Retinal pigment epithelial cell (primary cell): ENCODE data around the gene P2RY6.

ENCODE experiments used
- DNase-seq: peaks from one replicate; pipeline ENCODE4 v3.0.0-alpha.2; 2010; ENCODE audit warnings: low read depth
- H3K4me3 ChIP-seq: 2 replicates; pipeline ENCODE4 v1.5.1; 2011; ENCODE audit warnings: mild to moderate bottlenecking, low read length, control low read depth, moderate library complexity
- CTCF ChIP-seq: conservative IDR thresholded peaks from 2 replicates; pipeline ENCODE4 v1.5.1; 2011; ENCODE audit warnings: low read depth, low read length, control low read depth, inconsistent platforms

The P2RY6 gene

DNA sequence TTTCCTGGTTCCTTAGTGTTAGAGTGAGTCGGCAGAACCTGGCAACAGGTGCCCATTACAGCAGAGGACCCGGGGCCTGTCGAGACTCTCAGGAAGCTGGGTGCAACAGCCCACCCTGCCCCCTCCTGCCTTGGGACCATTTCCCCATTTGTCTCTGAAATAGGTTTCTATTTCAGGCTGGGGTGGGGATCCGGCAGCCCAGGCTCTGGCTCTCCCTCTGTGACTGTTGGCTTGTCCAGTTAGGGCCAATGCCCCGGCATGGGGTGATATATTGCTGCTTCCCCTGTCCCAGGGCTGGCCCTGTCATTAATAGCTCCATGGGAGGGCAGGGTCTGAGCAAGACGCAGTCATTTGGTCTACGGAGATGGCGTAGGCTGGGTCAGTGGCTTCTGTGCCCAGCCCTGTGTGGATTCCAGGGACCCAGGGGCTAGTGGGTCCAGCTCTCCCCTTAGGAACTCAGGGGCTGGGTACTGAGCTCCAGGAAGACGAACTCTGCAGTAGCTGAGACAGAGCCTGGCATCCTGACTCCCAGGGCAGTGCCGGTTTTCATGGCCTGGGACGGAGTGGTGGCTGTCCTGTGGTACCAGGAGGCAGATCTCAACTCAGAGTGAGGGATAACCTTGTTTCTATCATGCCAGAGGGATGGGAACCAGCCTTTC is 2.7 kb downstream of the P2RY6 start:
- no peak for DNase-seq
- H3K4me3 ChIP-seq, result no peak overlapping the region
- no peak for TF ChIP-seq CTCF

GRCh38 chr11:73275381-73275750 is 3.2 kb downstream of the P2RY6 start:
- no peak for TF ChIP-seq CTCF
- no peak for DNase-seq
- no peak overlapping the region for H3K4me3 ChIP-seq

DNA sequence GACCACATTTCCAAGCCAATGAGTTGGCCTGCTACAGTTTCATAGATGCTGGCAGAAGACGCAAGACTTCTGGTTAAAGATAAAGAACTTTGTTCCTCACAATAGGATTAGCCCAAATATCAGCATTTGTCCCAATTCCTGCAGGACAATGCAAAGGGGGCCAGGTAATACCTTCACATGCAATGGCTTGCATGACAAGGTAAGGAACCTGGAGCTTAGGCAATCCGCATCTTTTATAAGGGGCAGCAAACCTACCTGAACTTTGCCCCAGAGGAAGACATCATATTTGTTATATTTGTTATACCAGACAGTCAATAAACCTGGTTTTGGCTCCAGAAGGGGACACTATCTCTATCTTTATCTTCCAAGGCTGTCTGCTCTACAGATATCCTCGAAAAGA is 5.3 kb downstream of the P2RY6 start:
- no peak for DNase-seq
- no peak overlapping the region for H3K4me3 ChIP-seq
- no peak for TF ChIP-seq CTCF

DNA sequence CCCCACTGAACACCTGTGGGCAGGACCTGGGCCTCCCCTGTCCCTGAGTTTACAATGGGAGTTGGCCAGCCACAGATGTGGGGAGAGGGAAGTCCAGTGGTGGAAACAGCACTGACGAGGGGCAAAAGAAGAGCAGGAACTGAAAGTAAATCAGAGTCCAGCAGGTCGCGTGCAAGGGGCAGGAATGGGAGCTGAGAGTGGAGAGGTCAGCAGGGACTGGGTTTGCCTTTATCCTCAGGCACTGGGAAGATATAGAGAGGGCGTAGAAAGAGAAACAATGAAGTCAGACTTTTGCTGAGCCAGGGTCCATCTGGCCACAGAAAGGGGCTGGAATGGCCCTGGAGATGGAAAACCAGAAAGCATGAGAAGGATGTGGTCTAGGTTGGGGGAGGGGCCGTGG is 8.5 kb downstream of the P2RY6 start:
- no peak for TF ChIP-seq CTCF
- DNase-seq, result no peak
- no peak overlapping the region for H3K4me3 ChIP-seq

DNA sequence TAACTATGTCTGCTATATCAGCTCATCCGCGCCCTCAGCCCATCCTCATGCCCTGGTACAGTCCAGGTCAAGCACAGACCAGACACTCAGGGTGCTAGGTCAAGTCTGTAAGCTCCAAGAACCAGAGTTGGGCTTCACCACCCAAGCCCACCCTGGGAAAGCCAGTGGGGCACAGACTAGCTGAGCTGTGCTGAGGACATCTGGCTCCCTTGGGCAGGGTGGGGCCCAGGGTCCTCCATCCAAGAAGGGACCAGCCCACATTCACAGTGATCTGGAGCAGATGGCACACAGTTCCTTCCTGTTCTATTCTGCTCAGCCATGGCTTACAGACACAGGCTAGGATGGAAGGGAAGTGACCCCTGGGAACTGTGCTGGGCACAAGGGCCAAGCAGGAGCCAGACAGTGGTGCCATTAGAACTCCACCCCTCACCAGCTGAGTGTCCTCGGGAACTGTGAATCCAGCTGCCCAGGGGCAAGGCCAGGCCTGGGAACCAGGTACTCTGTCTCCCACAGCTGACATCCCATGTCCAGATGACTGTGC is 9.1 kb downstream of the P2RY6 start:
- H3K4me3 ChIP-seq, result no peak overlapping the region
- DNase-seq, result no peak
- no peak for TF ChIP-seq CTCF

DNA sequence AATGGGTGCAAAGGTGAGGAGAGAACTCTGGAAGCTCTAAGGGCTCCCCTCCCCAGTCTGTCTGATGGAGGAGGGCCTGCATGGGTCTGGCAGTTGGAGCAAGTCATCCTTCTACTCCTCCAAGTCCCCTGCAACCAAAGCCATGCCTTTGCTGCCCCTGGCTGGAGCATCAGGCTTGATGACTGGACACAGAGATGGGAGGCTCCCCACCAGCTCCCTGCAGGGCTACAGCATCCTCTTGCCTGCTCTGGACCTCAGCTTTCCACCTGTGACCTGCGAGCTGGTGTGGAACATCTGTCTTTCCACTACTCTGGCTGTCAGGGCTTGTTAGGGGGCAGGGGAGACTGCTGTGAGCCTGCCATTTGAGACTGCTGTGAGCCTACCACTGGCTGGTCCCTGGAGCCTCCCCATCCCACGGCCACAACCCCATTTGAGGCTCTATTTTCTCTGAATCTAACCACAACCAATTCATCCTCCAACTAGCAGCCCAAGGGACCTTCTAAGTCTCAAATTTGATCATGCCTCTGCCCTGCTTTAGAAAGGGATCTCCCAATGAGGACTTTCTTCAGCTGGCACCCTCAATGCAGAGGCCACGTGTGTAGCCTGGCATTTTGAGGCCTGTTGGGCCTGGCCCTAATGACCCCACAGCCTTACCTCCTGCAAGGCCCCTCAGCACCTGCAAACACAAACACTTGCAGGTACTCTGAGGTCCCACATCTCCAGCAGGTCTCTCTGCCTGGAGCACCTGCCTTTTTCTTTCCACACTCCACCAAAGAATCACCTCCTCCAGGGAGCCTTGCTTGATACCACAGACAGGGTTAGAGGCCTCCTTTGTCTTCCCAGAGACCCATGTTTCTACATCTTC is 9.9 kb downstream of the P2RY6 start:
- no peak for TF ChIP-seq CTCF
- no peak for DNase-seq
- H3K4me3 ChIP-seq, result no peak overlapping the region
